ENCODE measurements around the gene LRRC14B.
"Not testable (repeated sequence)": the region's sequence is repeated elsewhere in the genome, so short reads cannot be mapped to it uniquely, and the experiment has no call there.

DNA sequence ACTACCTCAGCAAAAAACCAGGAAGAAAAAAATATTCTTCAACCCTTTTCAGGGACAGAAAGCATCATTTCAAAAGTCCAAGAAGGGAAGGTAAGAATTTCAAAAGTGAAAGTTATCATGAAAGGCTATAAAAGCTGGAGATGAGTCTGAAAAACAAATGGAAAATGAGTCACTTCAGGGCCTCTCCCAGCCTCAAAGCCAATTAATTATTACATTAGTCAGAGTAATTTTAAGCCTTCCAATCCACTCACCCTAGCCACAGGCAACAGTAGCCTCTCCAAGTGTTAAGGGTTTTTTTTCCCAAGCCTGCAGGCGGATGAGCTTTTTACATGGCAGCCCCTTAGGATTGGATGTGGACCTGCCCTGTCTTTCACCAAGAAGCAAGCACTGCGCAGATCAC lies 24.0 kb downstream of the LRRC14B start:
- TF ChIP-seq, protein P1, sequence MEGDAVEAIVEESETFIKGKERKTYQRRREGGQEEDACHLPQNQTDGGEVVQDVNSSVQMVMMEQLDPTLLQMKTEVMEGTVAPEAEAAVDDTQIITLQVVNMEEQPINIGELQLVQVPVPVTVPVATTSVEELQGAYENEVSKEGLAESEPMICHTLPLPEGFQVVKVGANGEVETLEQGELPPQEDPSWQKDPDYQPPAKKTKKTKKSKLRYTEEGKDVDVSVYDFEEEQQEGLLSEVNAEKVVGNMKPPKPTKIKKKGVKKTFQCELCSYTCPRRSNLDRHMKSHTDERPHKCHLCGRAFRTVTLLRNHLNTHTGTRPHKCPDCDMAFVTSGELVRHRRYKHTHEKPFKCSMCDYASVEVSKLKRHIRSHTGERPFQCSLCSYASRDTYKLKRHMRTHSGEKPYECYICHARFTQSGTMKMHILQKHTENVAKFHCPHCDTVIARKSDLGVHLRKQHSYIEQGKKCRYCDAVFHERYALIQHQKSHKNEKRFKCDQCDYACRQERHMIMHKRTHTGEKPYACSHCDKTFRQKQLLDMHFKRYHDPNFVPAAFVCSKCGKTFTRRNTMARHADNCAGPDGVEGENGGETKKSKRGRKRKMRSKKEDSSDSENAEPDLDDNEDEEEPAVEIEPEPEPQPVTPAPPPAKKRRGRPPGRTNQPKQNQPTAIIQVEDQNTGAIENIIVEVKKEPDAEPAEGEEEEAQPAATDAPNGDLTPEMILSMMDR (IDR thresholded peaks at IDR 0.05): not testable (repeated sequence)
- TF ChIP-seq POLR2A (IDR thresholded peaks at IDR 0.05): not testable (repeated sequence)

Measured in thyroid gland (tissue), 4 donors.